SK-N-SH treated with all-trans-retinoic acid at 6 μM for 48 hours (cell line): ENCODE measurements around the gene ATRN.

Source experiments
- ATAC-seq: fragments of 200-7000 bp; cut with Tn5 transposase; 3 replicates; pipeline ENCODE4 v1.9.1; 2020; ENCODE audit warnings: mild to moderate bottlenecking, moderate library complexity
- BACH2 ChIP-seq: fragments of 250-450 bp; sonication (Bioruptor Pico); IDR thresholded peaks from 2 replicates; pipeline ENCODE4 v1.9.0; 2021; ENCODE audit warnings: mild to moderate bottlenecking, borderline replicate concordance
- CSDC2 ChIP-seq: fragments of 250-450 bp; sonication (Bioruptor Pico); IDR thresholded peaks from 2 replicates; pipeline ENCODE4 v1.5.0; 2020; ENCODE audit warnings: mild to moderate bottlenecking, moderate library complexity
- ESRRG ChIP-seq: fragments of 250-450 bp; sonication (Bioruptor Pico); IDR thresholded peaks from 2 replicates; pipeline ENCODE4 v1.6.1; 2021; ENCODE audit warnings: mild to moderate bottlenecking
- GLIS3 ChIP-seq: fragments of 250-450 bp; sonication (Bioruptor Pico); IDR thresholded peaks from 2 replicates; pipeline ENCODE4 v1.5.0; 2020; ENCODE audit warnings: mild to moderate bottlenecking, moderate library complexity
- ISL1 ChIP-seq: fragments of 250-450 bp; sonication (Bioruptor Pico); IDR thresholded peaks from 2 replicates; pipeline ENCODE4 v2.1.2; 2022; ENCODE audit warnings: mild to moderate bottlenecking, moderate library complexity
- OSR1 ChIP-seq: fragments of 250-450 bp; sonication (Bioruptor Pico); IDR thresholded peaks from 2 replicates; pipeline ENCODE4 v1.8.0; 2022; ENCODE audit warnings: moderate library complexity, mild to moderate bottlenecking, inconsistent platforms
- POU6F1 ChIP-seq: fragments of 250-450 bp; sonication (Bioruptor Pico); IDR thresholded peaks from 2 replicates; pipeline ENCODE4 v1.8.0; 2021; ENCODE audit warnings: low read depth, mild to moderate bottlenecking, moderate library complexity, borderline replicate concordance
- PPARA ChIP-seq: fragments of 250-450 bp; sonication (Bioruptor Pico); IDR thresholded peaks from 2 replicates; pipeline ENCODE4 v1.5.0; 2020; ENCODE audit warnings: mild to moderate bottlenecking, borderline replicate concordance
- TOX ChIP-seq: fragments of 250-450 bp; sonication (Bioruptor Pico); IDR thresholded peaks from 2 replicates; pipeline ENCODE4 v1.8.0; 2021; ENCODE audit warnings: mild to moderate bottlenecking, moderate library complexity, borderline replicate concordance
- ZFP3 ChIP-seq: fragments of 250-450 bp; sonication (Bioruptor Pico); IDR thresholded peaks from 2 replicates; pipeline ENCODE4 v1.5.0; 2020; ENCODE audit warnings: mild to moderate bottlenecking, moderate library complexity
- ZFP30 ChIP-seq: fragments of 450-650 bp; formaldehyde crosslinking; IDR thresholded peaks from 2 replicates; pipeline ENCODE4 v1.5.0; 2022; ENCODE audit warnings: mild to moderate bottlenecking, moderate library complexity
- ZNF565 ChIP-seq: fragments of 450-650 bp; formaldehyde crosslinking; conservative IDR thresholded peaks from 2 replicates; pipeline ENCODE4 v1.5.0; 2020; ENCODE audit warnings: low read depth, mild to moderate bottlenecking, moderate library complexity
- ZNF70 ChIP-seq: fragments of 450-650 bp; formaldehyde crosslinking; IDR thresholded peaks from 2 replicates; pipeline ENCODE4 v1.5.0; 2020; ENCODE audit warnings: mild to moderate bottlenecking, moderate library complexity
- ZNF8 ChIP-seq: fragments of 450-650 bp; formaldehyde crosslinking; IDR thresholded peaks from 2 replicates; pipeline ENCODE4 v1.5.0; 2020; ENCODE audit warnings: mild to moderate bottlenecking, moderate library complexity
- TF ChIP-seq, protein P1 (sequence below): fragments of 250-450 bp; sonication (Bioruptor Pico); IDR thresholded peaks from 2 replicates; pipeline ENCODE4 v1.5.1; 2020; ENCODE audit warnings: low read depth, mild to moderate bottlenecking, moderate library complexity
- TF ChIP-seq, protein P2 (sequence below): fragments of 250-450 bp; sonication (Bioruptor Pico); IDR thresholded peaks from 2 replicates; pipeline ENCODE4 v1.5.0; 2020; ENCODE audit warnings: mild to moderate bottlenecking, moderate library complexity
- TF ChIP-seq, protein P3 (sequence below): fragments of 250-450 bp; sonication (Bioruptor Pico); IDR thresholded peaks from 2 replicates; pipeline ENCODE4 v1.8.0; 2020; ENCODE audit warnings: mild to moderate bottlenecking, moderate library complexity, borderline replicate concordance

ATRN gene

DNA sequence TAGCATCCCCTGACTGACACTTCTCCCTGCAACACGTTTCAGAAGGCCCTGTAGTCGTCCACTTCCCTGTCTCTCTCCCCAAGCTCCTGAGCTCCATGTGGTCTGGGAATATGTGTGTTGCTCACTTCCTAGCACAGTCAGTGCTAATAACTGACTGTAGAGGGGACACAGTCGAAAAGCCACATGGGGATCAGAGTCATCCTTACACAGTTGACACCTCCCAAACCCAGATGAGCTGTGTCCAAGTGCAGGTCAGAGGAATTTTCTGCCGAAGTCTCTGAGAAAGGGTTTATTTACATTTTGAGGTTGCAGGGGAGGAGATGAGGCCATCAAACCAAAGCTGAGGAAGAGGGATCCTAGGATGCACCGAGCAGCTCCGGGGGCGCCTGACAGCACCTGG is 214.5 kb downstream of the ATRN start:
- no peak for ATAC-seq
- no peak for TF ChIP-seq OSR1
- no peak for TF ChIP-seq BACH2 (CRISPR knock-in tag)
- no peak for TF ChIP-seq ZFP30 (CRISPR knock-in tag)
- no peak for TF ChIP-seq ISL1 (CRISPR knock-in tag)
- TF ChIP-seq CSDC2 (CRISPR knock-in tag), result no peak
- TF ChIP-seq ZNF565 (CRISPR knock-in tag), result no peak
- TF ChIP-seq PPARA (CRISPR knock-in tag), result no peak
- TF ChIP-seq, protein P1, sequence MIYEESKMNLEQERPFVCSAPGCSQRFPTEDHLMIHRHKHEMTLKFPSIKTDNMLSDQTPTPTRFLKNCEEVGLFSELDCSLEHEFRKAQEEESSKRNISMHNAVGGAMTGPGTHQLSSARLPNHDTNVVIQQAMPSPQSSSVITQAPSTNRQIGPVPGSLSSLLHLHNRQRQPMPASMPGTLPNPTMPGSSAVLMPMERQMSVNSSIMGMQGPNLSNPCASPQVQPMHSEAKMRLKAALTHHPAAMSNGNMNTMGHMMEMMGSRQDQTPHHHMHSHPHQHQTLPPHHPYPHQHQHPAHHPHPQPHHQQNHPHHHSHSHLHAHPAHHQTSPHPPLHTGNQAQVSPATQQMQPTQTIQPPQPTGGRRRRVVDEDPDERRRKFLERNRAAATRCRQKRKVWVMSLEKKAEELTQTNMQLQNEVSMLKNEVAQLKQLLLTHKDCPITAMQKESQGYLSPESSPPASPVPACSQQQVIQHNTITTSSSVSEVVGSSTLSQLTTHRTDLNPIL (CRISPR knock-in tag), result no peak
- no peak for TF ChIP-seq ZFP3 (CRISPR knock-in tag)
- TF ChIP-seq, protein P2, sequence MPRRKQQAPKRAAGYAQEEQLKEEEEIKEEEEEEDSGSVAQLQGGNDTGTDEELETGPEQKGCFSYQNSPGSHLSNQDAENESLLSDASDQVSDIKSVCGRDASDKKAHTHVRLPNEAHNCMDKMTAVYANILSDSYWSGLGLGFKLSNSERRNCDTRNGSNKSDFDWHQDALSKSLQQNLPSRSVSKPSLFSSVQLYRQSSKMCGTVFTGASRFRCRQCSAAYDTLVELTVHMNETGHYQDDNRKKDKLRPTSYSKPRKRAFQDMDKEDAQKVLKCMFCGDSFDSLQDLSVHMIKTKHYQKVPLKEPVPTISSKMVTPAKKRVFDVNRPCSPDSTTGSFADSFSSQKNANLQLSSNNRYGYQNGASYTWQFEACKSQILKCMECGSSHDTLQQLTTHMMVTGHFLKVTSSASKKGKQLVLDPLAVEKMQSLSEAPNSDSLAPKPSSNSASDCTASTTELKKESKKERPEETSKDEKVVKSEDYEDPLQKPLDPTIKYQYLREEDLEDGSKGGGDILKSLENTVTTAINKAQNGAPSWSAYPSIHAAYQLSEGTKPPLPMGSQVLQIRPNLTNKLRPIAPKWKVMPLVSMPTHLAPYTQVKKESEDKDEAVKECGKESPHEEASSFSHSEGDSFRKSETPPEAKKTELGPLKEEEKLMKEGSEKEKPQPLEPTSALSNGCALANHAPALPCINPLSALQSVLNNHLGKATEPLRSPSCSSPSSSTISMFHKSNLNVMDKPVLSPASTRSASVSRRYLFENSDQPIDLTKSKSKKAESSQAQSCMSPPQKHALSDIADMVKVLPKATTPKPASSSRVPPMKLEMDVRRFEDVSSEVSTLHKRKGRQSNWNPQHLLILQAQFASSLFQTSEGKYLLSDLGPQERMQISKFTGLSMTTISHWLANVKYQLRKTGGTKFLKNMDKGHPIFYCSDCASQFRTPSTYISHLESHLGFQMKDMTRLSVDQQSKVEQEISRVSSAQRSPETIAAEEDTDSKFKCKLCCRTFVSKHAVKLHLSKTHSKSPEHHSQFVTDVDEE (CRISPR knock-in tag), result no peak
- no peak for TF ChIP-seq ZNF8 (CRISPR knock-in tag)
- TF ChIP-seq, protein P3, sequence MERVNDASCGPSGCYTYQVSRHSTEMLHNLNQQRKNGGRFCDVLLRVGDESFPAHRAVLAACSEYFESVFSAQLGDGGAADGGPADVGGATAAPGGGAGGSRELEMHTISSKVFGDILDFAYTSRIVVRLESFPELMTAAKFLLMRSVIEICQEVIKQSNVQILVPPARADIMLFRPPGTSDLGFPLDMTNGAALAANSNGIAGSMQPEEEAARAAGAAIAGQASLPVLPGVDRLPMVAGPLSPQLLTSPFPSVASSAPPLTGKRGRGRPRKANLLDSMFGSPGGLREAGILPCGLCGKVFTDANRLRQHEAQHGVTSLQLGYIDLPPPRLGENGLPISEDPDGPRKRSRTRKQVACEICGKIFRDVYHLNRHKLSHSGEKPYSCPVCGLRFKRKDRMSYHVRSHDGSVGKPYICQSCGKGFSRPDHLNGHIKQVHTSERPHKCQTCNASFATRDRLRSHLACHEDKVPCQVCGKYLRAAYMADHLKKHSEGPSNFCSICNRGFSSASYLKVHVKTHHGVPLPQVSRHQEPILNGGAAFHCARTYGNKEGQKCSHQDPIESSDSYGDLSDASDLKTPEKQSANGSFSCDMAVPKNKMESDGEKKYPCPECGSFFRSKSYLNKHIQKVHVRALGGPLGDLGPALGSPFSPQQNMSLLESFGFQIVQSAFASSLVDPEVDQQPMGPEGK (CRISPR knock-in tag), result no peak
- no peak for TF ChIP-seq POU6F1 (CRISPR knock-in tag)
- no peak for TF ChIP-seq ESRRG (CRISPR knock-in tag)
- no peak for TF ChIP-seq ZNF70
- no peak for TF ChIP-seq TOX

DNA sequence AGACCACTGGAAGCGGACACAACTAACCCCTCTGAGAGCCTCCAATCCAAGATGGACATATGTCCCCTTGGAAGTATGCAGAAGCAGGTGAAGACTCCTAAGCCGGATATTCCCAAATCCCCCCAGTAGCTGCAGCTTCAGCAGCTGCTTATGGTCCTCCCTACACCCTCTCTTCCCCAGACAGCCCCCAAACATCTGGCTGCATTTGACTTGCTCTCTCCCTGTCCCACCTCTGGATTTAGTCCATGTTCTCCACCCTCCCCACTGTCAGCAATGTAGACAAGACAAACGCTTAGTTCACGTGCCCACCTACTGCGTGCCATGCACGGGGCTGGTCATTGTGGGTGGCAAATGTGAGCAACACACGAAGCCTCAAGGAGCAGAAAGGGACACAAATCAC is 215.6 kb downstream of the ATRN start:
- ATAC-seq, result no peak
- TF ChIP-seq ZFP30 (CRISPR knock-in tag) (no peak), TOX (no peak), ZFP3 (CRISPR knock-in tag) (no peak), ZNF70 (no peak), ZNF565 (CRISPR knock-in tag) (no peak)
- TF ChIP-seq, protein P1 (CRISPR knock-in tag), result no peak

- TF ChIP-seq POU6F1 (CRISPR knock-in tag) (no peak), GLIS3 (CRISPR knock-in tag) (no peak), OSR1 (no peak), ESRRG (CRISPR knock-in tag) (no peak), TOX (no peak), ISL1 (CRISPR knock-in tag) (no peak)
- ATAC-seq, result peak; percentile 10; the same call in 2 of the 3 replicates
Observed at GRCh38 chr20:3686867-3687321, 216.1 kb downstream of the ATRN start.

GRCh38 chr20:3687655-3688054 is 216.8 kb downstream of the ATRN start:
- no peak for TF ChIP-seq TOX
- peak; percentile 83 for ATAC-seq
